Endothelial cell of umbilical vein (primary cell): Measurements from ENCODE around the gene PDE10A. TPM values are rescaled to one million over a fixed set of nuclear protein-coding genes. Genes with fewer than 3 reads are reported as not detected.

Experiments
- BruUV-seq: library from RNA; stranded (reverse); fragments of 400-500 nt; replicated peaks from 2 replicates; lab custom pipeline; 2021; lab: Mats Ljungman, UMichigan
- CTCF ChIA-PET: fragments of 300-600, 350-600 bp; sonication (Branson Sonifier 250); formaldehyde crosslinking; loops from one replicate; lab custom pipeline; 2021; ENCODE audit warnings: antibody characterized with exemption, inconsistent platforms; lab: Charles Lee
- POLR2A ChIA-PET: fragments of 300-600, 350-600 bp; sonication (Branson Sonifier 250); formaldehyde crosslinking; loops from one replicate; lab custom pipeline; 2021; ENCODE audit warnings: antibody characterized with exemption, inconsistent platforms; lab: Charles Lee
- DNase-seq: peaks from one replicate; pipeline ENCODE4 v3.0.0-alpha.2; 2011; ENCODE audit warnings: low read depth, low spot score
- FAIRE-seq: peaks from 2 replicates; lab custom pipeline; 2011; peaks lifted over from hg19 to GRCh38; lab: Jason Lieb, UNC
- H2AFZ ChIP-seq: 2 replicates; pipeline ENCODE4 v1.6.0; 2012; ENCODE audit warnings: low read depth, low read length, control low read depth, inconsistent platforms
- H3K27ac ChIP-seq: 2 replicates; pipeline ENCODE4 v1.5.1; 2011; ENCODE audit warnings: low read depth, mild to moderate bottlenecking, control low read depth, low read length, moderate library complexity; ENCODE audit not compliant: insufficient read depth
- H3K27me3 ChIP-seq, 2 experiments: 2 replicates each; pipeline versions ENCODE4 v1.6.0 to v1.6.1; 2011; ENCODE audit warnings: low read length in 2 of 2, mixed read lengths in 1 of 2; ENCODE audit not compliant: control insufficient read depth in 2 of 2, insufficient read depth in 2 of 2
- H3K36me3 ChIP-seq, 2 experiments: 2 replicates in 1 of 2; 3 replicates in 1 of 2; pipeline ENCODE4 v1.5.1; 2011; ENCODE audit warnings: low read length in 2 of 2, mild to moderate bottlenecking in 1 of 2, moderate library complexity in 1 of 2; ENCODE audit not compliant: control insufficient read depth in 2 of 2, insufficient read depth in 2 of 2; ENCODE audit errors: extremely low read depth in 1 of 2
- H3K4me1 ChIP-seq: 3 replicates; pipeline ENCODE4 v1.5.1; 2011; ENCODE audit warnings: mild to moderate bottlenecking, low read length; ENCODE audit not compliant: control insufficient read depth, insufficient read depth; ENCODE audit errors: extremely low read depth
- H3K4me2 ChIP-seq: 2 replicates; pipeline ENCODE4 v1.6.1; 2011; ENCODE audit warnings: low read length, control low read depth, mixed read lengths; ENCODE audit not compliant: insufficient read depth
- H3K4me3 ChIP-seq, 3 experiments: fragments of 200-600 bp in 1 of 3; sonication (generic), shearing (Covaris generic) in 1 of 3; replicated peaks in 1 of 3; 2 replicates each; pipeline ENCODE4 v1.5.1; 2011 to 2016; ENCODE audit warnings: control low read depth in 3 of 3, low read length in 3 of 3, mild to moderate bottlenecking in 2 of 3, inconsistent platforms in 1 of 3, low read depth in 1 of 3, moderate library complexity in 1 of 3; ENCODE audit not compliant: insufficient read depth in 1 of 3
- H3K79me2 ChIP-seq: 2 replicates; pipeline ENCODE4 v1.6.0; 2012; ENCODE audit warnings: low read length, inconsistent platforms; ENCODE audit not compliant: control insufficient read depth, insufficient read depth
- H3K9ac ChIP-seq: replicated peaks from 2 replicates; pipeline ENCODE3; 2011; ENCODE audit warnings: low read length, control low read depth; ENCODE audit not compliant: insufficient read depth; ENCODE audit errors: extremely low read depth
- H3K9me1 ChIP-seq: replicated peaks from 3 replicates; pipeline ENCODE4 v1.6.0; 2011; ENCODE audit warnings: mild to moderate bottlenecking, low read length; ENCODE audit not compliant: control insufficient read depth, insufficient read depth; ENCODE audit errors: extremely low read depth
- H3K9me3 ChIP-seq: replicated peaks from 2 replicates; pipeline ENCODE4 v1.5.1; 2012; ENCODE audit warnings: low read length, inconsistent platforms; ENCODE audit not compliant: control insufficient read depth, insufficient read depth
- H4K20me1 ChIP-seq: replicated peaks from 2 replicates; pipeline ENCODE3; 2011; ENCODE audit warnings: mild to moderate bottlenecking, low read length; ENCODE audit not compliant: control insufficient read depth, insufficient read depth; ENCODE audit errors: extremely low read depth
- EZH2 ChIP-seq: IDR thresholded peaks from 2 replicates; pipeline ENCODE4 v1.6.1; 2012; ENCODE audit warnings: borderline replicate concordance, low read depth, mild to moderate bottlenecking, moderate library complexity, low read length, inconsistent platforms; ENCODE audit not compliant: severe bottlenecking
- FOS ChIP-seq: IDR thresholded peaks from 2 replicates; pipeline ENCODE4 v1.6.1; 2011; ENCODE audit warnings: mild to moderate bottlenecking, low read length, moderate library complexity, borderline replicate concordance; ENCODE audit not compliant: insufficient read depth
- GATA2 ChIP-seq: IDR thresholded peaks from 2 replicates; pipeline ENCODE4 v1.7.0; 2011; ENCODE audit warnings: low read depth, mild to moderate bottlenecking, moderate library complexity, mixed read lengths, low read length; ENCODE audit not compliant: insufficient read length, insufficient read depth
- JUN ChIP-seq: IDR thresholded peaks from 2 replicates; pipeline ENCODE4 v1.6.1; 2011; ENCODE audit warnings: borderline replicate concordance, low read depth; ENCODE audit not compliant: insufficient read length, insufficient read depth
- MYC ChIP-seq: IDR thresholded peaks from one replicate; pipeline ENCODE4 v1.6.1; 2011; ENCODE audit warnings: mild to moderate bottlenecking, low read depth, low read length
- POLR2A ChIP-seq: IDR thresholded peaks from 2 replicates; pipeline ENCODE4 v1.6.1; 2012; ENCODE audit warnings: low read depth, mild to moderate bottlenecking, control low read depth, low read length
- POLR2AphosphoS5 ChIP-seq: IDR thresholded peaks from 2 replicates; pipeline ENCODE4 v1.6.1; 2012; ENCODE audit warnings: low read depth, mild to moderate bottlenecking, control low read depth, low read length, moderate library complexity; ENCODE audit not compliant: insufficient read depth
- dilution Hi-C: fragments of 300-500 bp; cut with MboI; formaldehyde crosslinking; loops from one replicate; pipeline ENCODE4 v1.15.0; 2019; ENCODE audit warnings: low sequenced_read_pairs; ENCODE audit not compliant: extremely low pct_ligation_motif_present
- intact Hi-C: fragments of 100-400 bp; cut with micrococcal nuclease; formaldehyde crosslinking; loops from one replicate; pipeline ENCODE4 v1.10.0; 2022
- polyA plus RNA-seq, 4 experiments: library from polyadenylated mRNA; depleted of rRNA in 3 of 4; stranded (reverse) in 3 of 4; unstranded in 1 of 4; fragments of >200 nt; gene quantifications; 2 replicates each; pipeline versions ENCODE4 v1.2.1 to v1.2.3, GENCODE V29; 2011 to 2012; ENCODE audit warnings: missing spikeins in 1 of 4
- total RNA-seq: library from RNA; stranded (reverse); gene quantifications from 2 replicates; pipeline ENCODE4 v1.2.3, GENCODE V29; 2021
- TF ChIP-seq, protein P1 (sequence below): IDR thresholded peaks from 2 replicates; pipeline ENCODE4 v1.6.1; 2011; ENCODE audit not compliant: insufficient read depth, insufficient read length
- TF ChIP-seq, protein P2 (sequence below), 2 donors: IDR thresholded peaks; 1 replicate in 1 of 2; 2 replicates in 1 of 2; pipeline ENCODE4 v1.5.1; 2011; ENCODE audit warnings: low read length in 2 of 2, mild to moderate bottlenecking in 2 of 2, moderate library complexity in 2 of 2, control low read depth in 1 of 2, inconsistent platforms in 1 of 2, low read depth in 1 of 2; ENCODE audit not compliant: insufficient read depth in 1 of 2; ENCODE audit errors: extremely low read depth in 1 of 2

PDE10A gene
- total and polyA plus RNA-seq, 2 donors (not counting 3 experiments of a cell fraction or from before 2014, with no cell fraction given): 0.86 to 2.9 TPM

DNA sequence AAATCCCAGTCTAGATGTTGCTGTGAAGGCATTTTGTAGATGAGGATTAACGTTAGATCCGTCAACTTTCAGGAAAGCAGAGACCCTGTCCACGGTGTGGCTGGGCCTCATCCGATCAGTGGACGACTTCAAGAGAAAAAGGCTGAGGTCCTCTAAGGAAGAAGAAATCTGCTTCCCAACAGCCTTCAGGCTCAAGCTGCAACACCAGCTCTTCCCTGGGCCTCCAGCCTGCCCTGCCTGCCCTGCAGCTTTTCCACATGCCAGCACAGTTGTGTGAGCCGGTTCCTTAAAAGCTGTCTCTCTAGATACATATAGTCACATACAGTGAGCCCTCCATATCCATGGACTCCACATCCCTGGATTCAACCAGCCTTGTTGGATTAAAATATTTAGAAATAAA, 14.1 kb upstream of the PDE10A start:
- ChIA-PET CTCF (interaction anchor here (0.8 to 1.9 kb wide), 20 partner anchors 10 to 239 kb away, joined by 3 to 48 read pairs (median 6); partner anchors contain the start of gene PDE10A), POLR2A (no interaction called here)
- TF ChIP-seq, protein P1, sequence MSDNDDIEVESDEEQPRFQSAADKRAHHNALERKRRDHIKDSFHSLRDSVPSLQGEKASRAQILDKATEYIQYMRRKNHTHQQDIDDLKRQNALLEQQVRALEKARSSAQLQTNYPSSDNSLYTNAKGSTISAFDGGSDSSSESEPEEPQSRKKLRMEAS: no peak
- TF ChIP-seq GATA2 (no peak), MYC (no peak), POLR2A (no peak), FOS (no peak), EZH2 (no peak), POLR2AphosphoS5 (no peak), JUN (no peak)
- TF ChIP-seq, protein P2, sequence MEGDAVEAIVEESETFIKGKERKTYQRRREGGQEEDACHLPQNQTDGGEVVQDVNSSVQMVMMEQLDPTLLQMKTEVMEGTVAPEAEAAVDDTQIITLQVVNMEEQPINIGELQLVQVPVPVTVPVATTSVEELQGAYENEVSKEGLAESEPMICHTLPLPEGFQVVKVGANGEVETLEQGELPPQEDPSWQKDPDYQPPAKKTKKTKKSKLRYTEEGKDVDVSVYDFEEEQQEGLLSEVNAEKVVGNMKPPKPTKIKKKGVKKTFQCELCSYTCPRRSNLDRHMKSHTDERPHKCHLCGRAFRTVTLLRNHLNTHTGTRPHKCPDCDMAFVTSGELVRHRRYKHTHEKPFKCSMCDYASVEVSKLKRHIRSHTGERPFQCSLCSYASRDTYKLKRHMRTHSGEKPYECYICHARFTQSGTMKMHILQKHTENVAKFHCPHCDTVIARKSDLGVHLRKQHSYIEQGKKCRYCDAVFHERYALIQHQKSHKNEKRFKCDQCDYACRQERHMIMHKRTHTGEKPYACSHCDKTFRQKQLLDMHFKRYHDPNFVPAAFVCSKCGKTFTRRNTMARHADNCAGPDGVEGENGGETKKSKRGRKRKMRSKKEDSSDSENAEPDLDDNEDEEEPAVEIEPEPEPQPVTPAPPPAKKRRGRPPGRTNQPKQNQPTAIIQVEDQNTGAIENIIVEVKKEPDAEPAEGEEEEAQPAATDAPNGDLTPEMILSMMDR (IDR thresholded peaks at IDR 0.05; ENCODE audit: extremely low read depth in 1 of 2, insufficient read depth in 1 of 2, low read depth in 1 of 2, low read length in 2 of 2): no peak
- DNase-seq (no peak), FAIRE-seq (no peak)
- Histone ChIP-seq H2AFZ (peak overlapping the region; percentile 71), H4K20me1 (no peaks in the 10 kb centered on the region), H3K4me1 (peaks cover 9% of the 10 kb centered on the region), H3K9ac (no peak overlapping the region), H3K27ac (no peak overlapping the region), H3K4me2 (no peak overlapping the region), H3K4me3 (no peak overlapping the region), H3K79me2 (no peaks in the 10 kb centered on the region), H3K9me3 (no peaks in the 10 kb centered on the region), H3K27me3 (no peaks in the 10 kb centered on the region), H3K36me3 (no peaks in the 10 kb centered on the region), H3K9me1 (no peaks in the 10 kb centered on the region)
- no TSS peak for BruUV-seq
- intact Hi-C loops (loop anchor here (2.0 to 5.0 kb wide), 3 partner anchors 52 to 105 kb away; no protein-coding TSS in a partner anchor), dilution Hi-C loops (no loop called here)
